UCSD-AML1 (cell line): ENCODE measurements around the gene DAP.
A peak's percentile ranks its signal among the peaks of the same experiment; 100 is the strongest.

Source experiments
- DNase-seq: peaks from one replicate; lab custom pipeline; 2025; ENCODE audit not compliant: unreplicated experiment; lab: John Stamatoyannopoulos, UW

Gene DAP

DNA sequence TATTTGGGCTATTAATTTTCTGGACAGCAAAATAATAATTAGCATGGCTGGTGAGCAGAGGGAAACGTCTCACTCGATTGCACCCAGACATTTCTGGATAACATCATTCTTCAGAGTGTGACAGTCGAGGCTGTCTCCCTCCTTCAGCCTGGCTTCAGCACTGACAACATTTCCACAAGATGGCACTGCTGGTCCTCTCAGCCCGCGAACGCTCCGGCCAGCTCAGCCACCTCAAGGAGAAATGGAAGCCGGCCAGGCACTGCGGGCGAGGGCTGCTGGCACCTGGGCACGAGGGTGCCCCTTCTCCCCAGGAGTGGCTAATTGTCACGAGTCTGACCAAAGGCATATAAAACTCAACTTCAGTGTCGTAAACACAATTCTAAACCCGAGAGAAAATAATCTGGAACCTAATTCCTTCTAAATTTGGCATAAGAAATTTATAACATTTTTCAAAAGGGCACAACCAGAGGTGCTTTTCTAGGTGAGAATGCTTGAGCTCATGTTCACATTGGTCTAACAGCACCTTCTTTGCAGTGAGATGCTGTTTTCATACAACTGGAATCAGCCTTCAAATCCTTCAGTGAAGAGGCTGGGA, 65.9 kb downstream of the DAP start:
- DNase-seq = peak; percentile 30

DNA sequence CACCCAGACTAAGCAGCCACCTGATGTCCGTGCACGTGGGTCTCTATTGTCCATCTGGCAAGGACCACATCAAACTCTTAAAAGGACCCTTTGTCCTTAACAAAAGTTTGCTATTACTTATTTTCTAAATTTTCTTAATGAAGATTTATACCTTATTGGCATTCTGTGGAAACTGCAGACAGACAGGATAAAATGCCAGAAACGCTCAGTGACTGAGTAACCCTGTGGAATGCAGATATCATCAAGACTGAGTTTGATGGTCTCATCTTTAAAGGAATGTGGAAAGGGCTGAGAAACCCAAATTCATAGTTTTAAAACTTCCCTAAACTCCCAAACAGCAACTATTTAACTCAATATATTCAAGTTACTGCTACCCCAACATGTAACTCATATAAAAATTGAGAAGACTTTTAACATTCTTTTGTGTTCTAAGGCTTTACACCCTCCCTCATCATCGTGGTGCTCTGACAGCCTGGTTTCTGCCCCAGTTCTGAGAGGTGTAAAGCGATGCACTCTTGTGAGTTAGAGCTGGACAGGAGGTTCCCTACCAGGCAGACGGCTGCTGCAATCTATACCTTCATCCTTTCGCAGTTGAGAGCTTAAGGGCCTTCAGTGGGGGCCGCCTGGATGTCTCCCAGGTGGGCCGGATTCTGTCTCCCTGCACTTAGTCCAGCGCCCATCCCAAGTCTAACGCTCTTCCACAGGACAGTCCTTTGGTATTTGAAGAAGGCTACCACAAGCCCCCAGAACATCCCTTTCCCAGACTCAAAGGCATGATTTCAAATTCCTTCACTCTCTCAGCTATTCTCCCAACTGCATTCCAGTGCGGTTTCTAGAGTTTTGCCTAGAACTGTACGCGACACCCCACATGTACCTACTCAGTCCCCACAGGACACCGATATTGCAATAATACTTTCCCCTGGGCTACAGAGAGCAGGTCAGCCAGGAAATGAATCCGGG, 68.9 kb downstream of the DAP start:
- DNase-seq = no peak

DNA sequence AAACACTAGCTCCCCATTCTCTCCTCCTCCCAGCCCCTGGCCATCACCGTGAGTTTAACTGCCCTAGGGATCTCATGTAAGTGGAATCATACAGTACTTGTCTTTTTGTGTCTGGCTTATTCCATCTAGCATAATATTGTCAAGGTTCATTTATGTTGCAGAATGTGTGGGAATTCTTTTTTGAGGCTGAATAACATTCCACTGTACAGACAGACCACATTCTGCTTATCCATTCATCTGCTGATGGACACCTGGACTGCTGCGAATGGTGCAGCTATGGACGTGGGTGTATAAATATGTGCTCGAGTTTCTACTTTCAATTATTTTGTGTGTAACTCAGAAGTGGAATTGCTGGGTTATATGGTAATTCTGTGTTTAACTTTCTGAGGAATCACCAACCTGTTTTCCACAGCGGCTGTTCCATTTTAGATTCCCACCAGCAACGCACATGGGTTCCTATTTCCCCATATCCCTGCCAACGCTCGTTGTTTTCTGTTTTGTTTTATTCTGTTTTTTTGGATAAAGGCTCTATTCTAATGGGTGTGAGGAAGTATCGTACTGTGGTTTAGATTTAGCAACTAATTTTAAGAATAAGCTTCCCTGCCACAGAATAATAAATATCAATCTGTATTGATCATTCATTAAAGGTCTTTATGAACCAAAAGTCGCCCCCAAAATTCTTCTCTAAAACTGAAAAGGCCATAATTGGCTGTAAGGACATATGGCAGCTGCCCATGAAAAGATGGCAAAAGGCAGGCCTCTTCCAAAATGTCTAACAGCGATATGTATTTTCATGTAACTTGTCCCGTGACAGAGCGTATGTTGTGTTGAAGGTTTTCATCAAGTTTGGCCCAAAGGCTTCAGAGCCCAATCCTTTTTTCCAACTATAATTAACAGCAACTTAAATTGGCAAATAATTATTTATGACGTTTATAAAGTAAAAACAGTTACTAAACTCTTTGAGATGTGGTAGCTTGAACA, 70.3 kb downstream of the DAP start:
- DNase-seq = no peak

DNA sequence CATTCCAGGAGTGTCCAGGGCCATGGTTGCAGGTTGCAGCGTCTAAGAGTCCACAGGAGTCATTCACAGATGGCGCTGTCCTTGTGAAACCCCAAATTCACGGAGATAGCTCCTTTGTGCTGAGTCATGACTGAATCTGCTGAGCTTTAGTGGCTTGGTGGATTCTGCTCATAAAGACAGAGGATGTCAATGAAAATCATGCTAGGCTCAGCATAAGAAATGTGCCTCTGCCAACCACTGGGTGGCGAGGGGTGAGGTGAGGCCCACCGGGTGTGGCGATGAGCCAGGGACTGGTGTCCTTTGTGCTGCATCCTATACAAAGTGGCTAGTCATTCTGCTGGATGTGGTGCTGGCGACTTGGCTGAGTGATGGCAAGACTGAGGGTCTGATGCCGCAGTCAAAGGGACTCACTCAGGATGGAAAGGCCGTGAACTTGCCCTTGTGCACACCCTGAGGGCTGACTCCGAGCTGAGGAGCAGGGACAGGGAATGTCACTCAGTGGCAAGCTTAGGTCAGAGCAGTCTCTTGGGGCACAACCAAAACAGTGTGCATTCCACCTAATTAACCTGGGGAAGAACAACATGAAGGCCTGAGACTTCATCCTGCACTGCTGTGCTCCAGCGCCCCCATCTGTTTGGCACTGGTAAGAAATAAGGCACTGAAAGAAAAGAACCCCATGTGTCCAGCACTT, 71.5 kb downstream of the DAP start:
- DNase-seq = no peak

DNA sequence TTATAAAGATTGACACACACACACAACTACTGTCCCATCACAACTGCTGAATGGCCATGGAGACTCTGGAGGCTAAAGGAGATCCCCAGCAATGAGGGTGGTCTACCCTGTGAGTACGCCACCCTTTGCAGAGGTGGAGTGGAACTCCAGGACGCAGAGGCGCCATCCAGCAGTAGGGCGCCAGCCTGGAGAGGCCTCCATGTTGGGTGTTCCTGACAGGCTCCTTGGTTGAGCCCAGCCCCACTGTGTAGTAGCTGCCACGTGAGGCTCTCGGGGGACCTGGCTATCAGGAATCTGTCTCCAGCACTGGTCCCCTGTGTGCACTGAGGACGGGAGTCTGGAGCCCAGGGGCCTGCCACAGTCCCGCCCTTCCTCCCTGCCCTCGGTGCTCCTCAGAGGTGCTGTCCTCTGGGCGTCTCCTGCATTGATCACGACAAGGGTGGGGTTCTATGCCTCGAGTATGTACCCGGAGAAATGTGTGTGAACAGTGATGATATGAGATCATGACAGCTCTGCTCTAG, 72.3 kb downstream of the DAP start:
- no peak for DNase-seq

DNA sequence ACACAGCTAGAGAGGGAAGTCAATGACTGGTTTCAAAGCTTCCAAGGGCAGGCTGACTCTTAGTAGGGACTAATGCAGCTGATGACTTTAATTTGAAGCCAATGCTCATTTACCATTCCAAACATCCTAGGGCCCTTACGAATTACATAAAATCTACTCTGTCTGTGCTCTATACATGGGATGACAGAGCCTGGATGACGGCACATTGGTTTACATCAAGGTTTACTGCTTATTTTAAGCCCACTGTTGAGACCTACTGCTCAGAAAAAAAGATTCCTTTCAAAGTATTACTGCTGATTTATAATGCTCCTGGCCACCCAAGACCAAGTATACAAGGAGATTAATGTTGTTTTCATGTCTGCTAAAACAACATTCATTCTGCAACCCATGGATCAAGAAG, 74.1 kb downstream of the DAP start:
- DNase-seq = no peak

DNA sequence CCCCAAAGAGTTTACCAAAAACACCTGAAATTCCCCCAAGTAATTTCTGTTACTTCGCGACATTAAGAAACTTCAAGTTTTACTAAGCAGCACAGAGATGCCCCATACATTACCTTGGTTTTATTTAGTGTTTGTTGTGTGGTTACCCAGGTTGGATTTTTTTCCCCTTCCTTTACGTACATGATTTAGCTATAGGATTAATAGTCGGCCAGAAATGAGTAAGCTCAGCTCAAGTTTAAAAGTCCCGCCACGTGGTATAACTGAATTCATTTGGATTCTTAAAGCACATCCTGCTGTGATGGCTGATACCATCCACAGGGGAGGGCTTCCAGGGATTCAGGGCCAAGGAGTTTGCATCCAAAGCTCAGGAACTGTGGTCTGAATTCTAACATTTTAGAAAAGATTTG, 75.9 kb downstream of the DAP start:
- DNase-seq = no peak

DNA sequence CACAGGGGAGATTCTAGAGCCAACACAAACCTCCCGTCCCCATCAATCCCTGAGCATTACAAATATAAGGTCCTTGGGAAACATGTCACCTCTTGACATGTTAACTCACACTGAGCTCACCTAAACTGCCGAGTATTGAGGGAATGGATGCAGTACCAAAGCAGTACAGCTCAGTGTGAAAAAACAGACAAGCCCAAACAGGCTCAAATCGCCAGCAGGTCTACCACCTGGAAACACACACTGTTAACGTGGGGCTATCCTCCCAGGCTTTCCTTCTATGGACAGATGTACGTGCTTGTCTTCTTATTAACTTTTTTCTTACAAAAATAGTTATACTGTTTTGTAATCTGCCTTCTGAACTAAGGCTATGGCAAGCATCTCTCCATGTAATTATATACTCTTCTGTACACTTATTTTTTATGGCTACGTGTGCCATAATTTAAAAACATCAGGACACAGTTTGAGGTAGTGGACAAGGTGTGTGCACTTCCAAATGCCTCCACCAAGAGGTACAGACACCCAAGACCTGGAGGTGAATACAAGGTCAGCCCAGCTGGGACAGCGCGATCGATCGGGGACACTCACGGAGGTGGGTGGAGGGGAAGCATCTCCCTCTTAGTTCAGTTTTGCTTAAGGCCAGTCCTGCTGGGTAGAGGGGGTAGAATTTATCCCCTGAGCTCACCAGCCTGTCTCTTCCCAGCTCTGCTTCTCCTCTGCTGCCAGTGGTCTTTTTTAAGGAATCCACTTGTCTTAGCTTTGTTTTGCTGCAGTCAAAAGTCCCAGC, 76.5 kb downstream of the DAP start:
- no peak for DNase-seq

DNA sequence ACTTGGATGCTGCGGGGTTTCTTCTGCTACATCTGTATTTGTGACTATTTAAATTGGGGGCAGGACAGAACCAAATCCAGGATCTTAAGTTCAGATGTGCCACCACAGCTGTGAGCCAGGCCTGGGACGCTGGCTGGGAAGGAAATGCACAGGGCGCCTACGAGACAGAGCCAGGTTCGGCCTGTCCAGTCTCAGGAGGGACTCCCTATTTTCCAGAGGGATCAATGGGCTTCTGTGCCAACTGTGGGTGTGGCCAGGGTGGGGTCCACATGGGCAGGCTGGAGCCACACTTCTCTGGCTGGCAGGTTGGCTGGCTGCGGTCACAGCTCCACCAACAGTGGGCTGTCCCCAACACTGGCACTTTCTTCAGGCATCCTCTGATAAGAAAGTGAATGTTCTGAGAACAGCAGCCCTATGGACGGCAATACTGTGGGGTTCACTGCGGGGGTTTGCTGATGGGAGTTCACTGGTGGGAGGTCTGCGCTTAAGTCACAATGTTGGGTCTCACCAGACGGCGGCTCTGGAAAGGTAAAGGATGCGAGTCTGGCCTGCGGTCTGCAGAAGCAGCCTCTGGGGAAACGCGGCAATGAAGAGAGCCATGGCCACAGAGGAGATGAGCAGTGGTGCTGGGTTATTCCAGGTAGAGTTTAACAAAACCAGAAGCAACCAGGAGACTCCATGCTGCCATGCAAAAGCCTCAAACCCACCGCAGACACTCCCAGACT, 78.1 kb downstream of the DAP start:
- no peak for DNase-seq

DNA sequence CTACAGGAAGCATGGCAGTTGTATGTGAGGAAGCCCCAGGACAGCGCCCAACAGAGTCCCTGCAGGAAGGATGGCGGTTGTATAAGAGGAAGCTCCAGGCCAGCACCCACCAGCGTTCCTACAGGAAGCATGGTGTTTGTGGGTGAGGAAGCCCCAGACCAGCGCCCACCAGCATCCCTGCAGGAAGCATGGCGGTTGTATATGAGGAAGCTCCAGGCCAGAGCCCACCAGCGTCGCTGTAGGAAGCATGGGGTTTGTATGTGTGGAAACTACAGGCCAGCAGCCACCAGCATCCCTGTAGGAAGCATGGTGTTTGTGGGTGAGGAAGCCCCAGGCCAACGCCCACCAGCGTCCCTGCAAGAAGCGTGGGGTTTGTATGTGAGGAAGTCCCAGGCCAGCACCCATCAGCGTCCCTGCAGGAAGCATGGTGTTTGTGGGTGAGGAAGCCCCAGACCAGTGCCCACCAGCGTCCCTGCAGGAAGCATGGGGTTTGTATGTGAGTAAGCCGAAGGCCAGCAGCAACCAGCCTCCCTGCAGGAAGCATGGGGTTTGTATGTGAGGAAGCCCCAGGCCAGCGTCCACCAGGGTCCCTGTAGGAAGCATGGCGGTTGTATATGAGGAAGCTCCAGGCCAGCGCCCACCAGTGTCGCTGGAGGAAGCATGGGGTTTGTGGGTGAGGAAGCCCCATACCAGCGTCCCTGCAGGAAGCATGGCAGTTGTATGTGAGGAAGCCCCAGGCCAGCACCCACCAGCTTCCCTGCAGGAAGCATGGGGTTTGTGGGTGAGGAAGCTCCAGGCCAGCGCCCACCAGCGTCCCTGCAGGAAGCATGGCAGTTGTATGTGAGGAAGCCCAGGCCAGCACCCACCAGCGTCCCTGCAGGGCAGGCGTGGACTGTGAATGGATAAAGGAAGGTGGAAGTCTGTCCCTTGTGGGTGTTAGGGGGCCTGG, 79.0 kb downstream of the DAP start:
- peak; percentile 81 for DNase-seq

DNA sequence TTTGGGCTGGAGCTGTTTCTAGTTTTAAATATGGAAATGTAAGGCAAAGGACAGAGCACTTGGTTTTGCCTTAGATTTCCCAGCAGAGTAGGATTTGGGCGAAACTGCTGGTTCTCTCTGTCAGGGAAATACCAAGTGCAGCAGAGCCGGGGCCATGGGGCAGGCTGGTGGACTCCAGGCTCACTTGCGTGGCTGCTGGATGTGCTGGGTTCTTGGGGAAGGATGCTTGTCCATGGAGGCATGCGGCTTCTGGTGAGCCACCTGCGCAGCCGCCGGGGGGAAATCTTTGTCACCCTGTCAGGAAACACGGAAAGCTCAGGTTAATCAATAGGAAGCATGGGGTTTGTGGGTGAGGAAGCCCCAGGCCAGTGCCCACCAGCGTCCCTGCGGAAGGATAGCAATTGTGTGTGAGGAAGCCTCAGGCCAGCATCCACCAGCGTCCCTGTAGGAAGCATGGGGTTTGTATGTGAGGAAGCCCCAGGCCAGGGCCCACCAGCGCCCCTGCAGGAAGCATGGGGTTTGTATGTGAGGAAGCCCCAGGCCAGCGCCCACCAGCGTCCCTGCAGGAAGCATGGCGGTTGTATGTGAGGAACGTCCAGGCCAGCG, 80.1 kb downstream of the DAP start:
- DNase-seq = peak; percentile 48

DNA sequence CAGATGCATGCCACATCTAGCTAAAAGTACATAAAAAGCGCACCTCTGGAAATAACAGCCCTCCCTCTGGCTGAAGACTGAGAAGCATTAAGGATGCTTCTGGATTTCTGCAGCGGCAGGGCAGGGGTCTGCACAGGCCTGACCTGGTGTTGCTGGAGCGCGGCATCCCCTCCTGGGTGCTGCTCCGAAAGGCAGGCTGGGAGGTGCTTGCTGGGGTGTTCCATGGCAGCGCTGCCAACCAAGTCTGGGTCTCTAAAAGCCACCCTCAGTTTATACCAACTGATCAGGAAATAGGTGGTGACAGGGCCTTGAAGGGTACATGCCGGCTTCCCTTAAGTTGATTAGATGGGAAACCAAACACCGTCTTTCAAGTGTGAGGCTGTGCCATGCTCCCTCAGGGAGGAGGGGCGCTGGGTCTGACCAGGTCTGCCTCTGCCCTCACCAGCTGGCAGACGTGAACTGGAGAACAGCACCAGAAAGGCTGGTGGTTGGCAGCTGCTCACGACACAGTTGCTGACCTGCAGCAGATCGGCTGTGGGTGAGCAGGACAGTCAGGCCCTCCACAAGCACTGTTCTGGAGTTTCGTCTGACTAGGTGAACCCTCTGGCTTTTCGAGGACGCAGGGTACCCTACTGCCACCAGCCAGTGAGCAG, 81.6 kb downstream of the DAP start:
- DNase-seq = no peak

DNA sequence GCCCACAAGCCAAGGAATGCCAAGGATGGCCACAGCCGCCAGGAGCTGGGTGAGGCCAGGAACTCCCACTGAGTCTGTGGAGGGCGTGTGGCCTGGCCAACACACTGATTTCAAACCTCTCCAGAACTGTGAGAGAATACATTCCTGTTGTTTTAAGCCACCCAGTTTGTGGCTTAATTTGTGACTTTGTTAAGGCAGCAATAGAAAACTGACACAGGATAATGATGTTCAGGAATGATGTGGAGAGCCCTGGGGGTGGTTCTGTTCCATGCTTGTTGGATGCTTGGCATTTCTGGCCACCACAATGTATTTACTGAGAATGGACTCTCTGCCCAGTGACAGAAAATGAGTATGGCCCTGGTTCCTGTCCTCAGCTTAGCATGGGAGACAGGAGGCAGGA, 82.8 kb downstream of the DAP start:
- no peak for DNase-seq

DNA sequence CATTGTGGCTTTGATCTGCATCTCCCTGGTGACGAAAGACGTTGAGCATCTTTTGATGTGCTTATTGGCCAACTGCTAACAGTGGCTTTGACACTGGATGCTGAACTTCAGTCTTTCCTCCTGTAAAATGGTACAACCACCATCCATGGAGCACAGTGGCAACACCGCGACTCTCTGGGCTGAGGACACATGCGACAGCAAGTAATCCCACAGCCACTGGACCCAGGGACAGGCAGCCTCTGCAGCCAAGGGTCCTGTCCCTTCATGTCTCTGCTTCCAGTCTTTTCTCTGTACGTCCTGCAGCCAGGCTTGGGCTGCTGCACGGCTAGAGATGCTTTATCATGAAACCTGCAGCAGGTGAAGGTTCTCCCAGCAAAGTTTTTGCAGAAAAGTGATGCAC, 83.5 kb downstream of the DAP start:
- no peak for DNase-seq

DNA sequence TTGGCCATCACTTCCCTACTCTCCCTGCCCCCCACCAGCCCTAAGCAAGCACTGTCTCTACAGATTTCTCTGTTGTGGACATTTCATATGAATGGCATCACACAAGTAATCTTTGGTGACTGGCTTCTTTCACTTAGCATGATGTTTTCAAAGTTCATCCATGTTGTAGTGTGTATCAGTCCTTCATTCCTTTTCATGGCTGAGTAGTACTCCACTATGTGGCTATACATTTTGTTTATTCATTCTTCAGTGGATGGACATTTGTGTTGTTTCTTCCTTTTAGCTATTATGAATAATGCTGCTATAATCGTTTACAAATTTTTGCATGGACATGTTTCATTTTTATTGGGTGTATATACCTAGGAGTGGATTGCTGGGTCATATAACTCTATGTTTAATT, 84.1 kb downstream of the DAP start:
- no peak for DNase-seq

DNA sequence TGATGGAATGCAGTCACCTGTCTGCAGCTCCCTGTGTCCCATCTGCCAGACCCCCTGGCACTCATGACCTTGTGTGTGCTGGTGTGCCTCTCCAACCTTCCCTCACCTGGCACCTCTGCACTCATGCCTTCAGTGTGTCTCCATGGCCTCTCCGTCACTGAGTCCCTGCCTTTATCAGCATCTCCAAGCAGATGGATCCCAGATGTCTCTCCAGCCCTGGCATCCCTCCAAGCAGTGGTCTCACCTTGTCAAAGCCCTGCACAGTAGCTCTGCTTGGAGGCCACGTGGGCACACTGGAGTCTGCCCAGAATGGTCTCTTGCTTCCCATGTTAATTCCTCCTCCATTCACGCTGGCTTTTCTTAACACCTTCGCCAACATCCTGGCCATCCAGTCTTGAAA, 84.8 kb downstream of the DAP start:
- DNase-seq = no peak

DNA sequence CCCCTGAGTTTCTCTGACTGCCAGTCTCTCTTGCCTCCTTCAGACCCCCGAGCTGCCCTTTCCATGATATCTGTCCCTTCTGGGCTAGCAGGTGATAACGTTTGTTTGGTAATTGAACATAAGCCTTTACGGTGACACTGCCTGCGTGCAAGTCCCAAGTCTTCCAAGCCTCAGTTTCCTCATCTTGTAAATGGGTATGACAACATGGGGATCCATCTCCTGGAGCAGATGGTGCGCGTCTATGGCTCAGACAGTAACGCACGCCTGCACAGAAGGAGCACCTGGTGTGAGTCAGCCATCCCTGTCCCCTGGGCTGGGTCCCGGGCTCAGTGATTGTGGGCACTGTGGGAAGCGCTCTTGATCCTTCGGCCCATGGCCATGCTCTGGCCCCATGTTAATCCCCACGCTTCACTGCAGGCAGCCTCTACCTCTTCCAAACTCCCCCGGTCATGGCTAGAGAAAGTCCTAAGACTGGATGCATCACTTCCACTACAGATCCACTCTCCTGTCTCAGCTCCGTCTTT, 85.8 kb downstream of the DAP start:
- DNase-seq = no peak
